H1 (cell line): Measurements from ENCODE around the gene SYCE1L. TPM values are rescaled to one million over a fixed set of nuclear protein-coding genes. Genes with fewer than 3 reads are reported as not detected.

Experiments used
- CTCF ChIA-PET: fragments of 300-600 bp; sonication (Branson Sonifier 250); formaldehyde crosslinking; loops from one replicate; lab custom pipeline; 2021; ENCODE audit not compliant: partially characterized antibody; lab: Charles Lee
- POLR2A ChIA-PET: fragments of 300-600 bp; sonication (Branson Sonifier 250); formaldehyde crosslinking; loops from one replicate; lab custom pipeline; 2021; ENCODE audit warnings: inconsistent platforms; ENCODE audit not compliant: partially characterized antibody; lab: Charles Lee
- DNase-seq, 2 experiments: peaks; one replicate each; pipeline versions ENCODE4 v3.0.0 to v3.0.0-alpha.2; 2010 to 2022; ENCODE audit warnings: low spot score in 2 of 2, low read depth in 1 of 2, mixed read lengths in 1 of 2
- FAIRE-seq: peaks from 2 replicates; lab custom pipeline; 2011; peaks lifted over from hg19 to GRCh38; lab: Jason Lieb, UNC
- H2AFZ ChIP-seq: 2 replicates; pipeline ENCODE4 v1.8.1; 2012; ENCODE audit warnings: low read length, inconsistent platforms
- H2AK5ac ChIP-seq: 2 replicates; pipeline ENCODE4 v1.6.1; 2013; ENCODE audit warnings: low read depth, low read length
- H2BK120ac ChIP-seq: replicated peaks from 2 replicates; pipeline ENCODE3; 2013; ENCODE audit warnings: low read depth, low read length, inconsistent platforms
- H2BK12ac ChIP-seq: 2 replicates; pipeline ENCODE4 v1.6.1; 2013; ENCODE audit warnings: low read depth, low read length
- H2BK15ac ChIP-seq: 2 replicates; pipeline ENCODE4 v1.6.1; 2013; ENCODE audit warnings: low read length
- H2BK20ac ChIP-seq: 2 replicates; pipeline ENCODE4 v1.6.1; 2013; ENCODE audit warnings: low read length
- H2BK5ac ChIP-seq: 2 replicates; pipeline ENCODE4 v1.6.1; 2013; ENCODE audit warnings: low read depth, low read length
- H3K14ac ChIP-seq: 2 replicates; pipeline ENCODE4 v1.6.1; 2013; ENCODE audit warnings: inconsistent platforms; ENCODE audit not compliant: insufficient read length
- H3K18ac ChIP-seq: 2 replicates; pipeline ENCODE4 v1.6.1; 2013; ENCODE audit warnings: low read length; ENCODE audit errors: extremely low read depth
- H3K23ac ChIP-seq: 2 replicates; pipeline ENCODE4 v1.6.1; 2013; ENCODE audit warnings: inconsistent platforms; ENCODE audit not compliant: insufficient read length
- H3K23me2 ChIP-seq: 2 replicates; pipeline ENCODE4 v1.6.1; 2013; ENCODE audit warnings: low read depth, low read length
- H3K27ac ChIP-seq: 2 replicates; pipeline ENCODE4 v1.6.1; 2011; ENCODE audit warnings: low read depth, low read length, inconsistent platforms
- H3K27me3 ChIP-seq, 4 experiments: replicated peaks in 1 of 4; 1 replicate in 1 of 4; 2 replicates in 3 of 4; pipeline versions ENCODE4 v1.6.1 to v1.8.1; 2011 to 2013; ENCODE audit warnings: low read length in 3 of 4, mild to moderate bottlenecking in 3 of 4, inconsistent platforms in 2 of 4, mixed read lengths in 2 of 4, moderate library complexity in 1 of 4; ENCODE audit not compliant: control insufficient read depth in 3 of 4, insufficient read depth in 3 of 4; ENCODE audit errors: extremely low read depth in 1 of 4
- H3K36me3 ChIP-seq, 4 experiments: 2 replicates each; pipeline versions ENCODE4 v1.6.1 to v1.8.1; 2011 to 2013; ENCODE audit warnings: mild to moderate bottlenecking in 4 of 4, low read length in 3 of 4, moderate library complexity in 2 of 4, control low read depth in 1 of 4, inconsistent platforms in 1 of 4; ENCODE audit not compliant: insufficient read depth in 4 of 4, control insufficient read depth in 2 of 4
- H3K4ac ChIP-seq: replicated peaks from 2 replicates; pipeline ENCODE3; 2013; ENCODE audit warnings: low read length, low read depth, mixed read lengths, inconsistent platforms; ENCODE audit not compliant: insufficient read length
- H3K4me1 ChIP-seq, 4 experiments: replicated peaks in 1 of 4; 1 replicate in 1 of 4; 2 replicates in 3 of 4; pipeline versions ENCODE4 v1.6.1 to v1.8.1; 2011 to 2013; ENCODE audit warnings: low read length in 3 of 4, inconsistent platforms in 2 of 4, mixed read lengths in 1 of 4; ENCODE audit not compliant: insufficient read depth in 4 of 4, control insufficient read depth in 3 of 4
- H3K4me2 ChIP-seq, 2 experiments: 2 replicates each; pipeline versions ENCODE4 v1.6.1 to v1.8.1; 2011 to 2013; ENCODE audit warnings: low read depth in 2 of 2, low read length in 2 of 2, control low read depth in 1 of 2, inconsistent platforms in 1 of 2, mild to moderate bottlenecking in 1 of 2; ENCODE audit not compliant: insufficient read depth in 1 of 2
- H3K4me3 ChIP-seq, 4 experiments: fragments of 200-600, 300-600 bp in 1 of 4; sonication (generic), shearing (Covaris generic), sonication (Bioruptor Twin) in 1 of 4; 2 replicates each; pipeline versions ENCODE4 v1.5.1 to v1.8.1; 2011 to 2016; ENCODE audit warnings: low read length in 4 of 4, low read depth in 3 of 4, control low read depth in 2 of 4, inconsistent platforms in 2 of 4, mild to moderate bottlenecking in 2 of 4, mixed read lengths in 1 of 4, moderate library complexity in 1 of 4; ENCODE audit not compliant: insufficient read depth in 2 of 4; ENCODE audit errors: extremely low read depth in 1 of 4
- H3K56ac ChIP-seq: replicated peaks from 2 replicates; pipeline ENCODE3; 2013; ENCODE audit warnings: low read depth, mild to moderate bottlenecking, mixed read lengths, low read length, inconsistent platforms; ENCODE audit not compliant: insufficient read length
- H3K79me1 ChIP-seq: 2 replicates; pipeline ENCODE4 v1.6.1; 2013; ENCODE audit warnings: low read depth, low read length, control low read depth
- H3K79me2 ChIP-seq, 2 experiments: 2 replicates each; pipeline versions ENCODE4 v1.6.1 to v1.8.1; 2012 to 2013; ENCODE audit warnings: low read length in 2 of 2, mild to moderate bottlenecking in 2 of 2, inconsistent platforms in 1 of 2; ENCODE audit not compliant: insufficient read depth in 2 of 2, control insufficient read depth in 1 of 2
- H3K9ac ChIP-seq, 4 experiments: replicated peaks in 1 of 4; 1 replicate in 1 of 4; 2 replicates in 3 of 4; pipeline versions ENCODE4 v1.6.1 to v1.8.1; 2011 to 2013; ENCODE audit warnings: low read depth in 3 of 4, low read length in 3 of 4, control low read depth in 2 of 4, mild to moderate bottlenecking in 2 of 4, moderate library complexity in 2 of 4, inconsistent platforms in 1 of 4; ENCODE audit errors: extremely low read depth in 1 of 4
- H3K9me3 ChIP-seq, 2 experiments: 2 replicates each; pipeline versions ENCODE4 v1.6.1 to v1.8.1; 2012 to 2013; ENCODE audit warnings: mild to moderate bottlenecking in 2 of 2, moderate library complexity in 2 of 2, control low read depth in 1 of 2, inconsistent platforms in 1 of 2, low read depth in 1 of 2, low read length in 1 of 2, mixed read lengths in 1 of 2; ENCODE audit not compliant: insufficient read depth in 2 of 2
- H4K20me1 ChIP-seq, 2 experiments: replicated peaks in 1 of 2; 2 replicates each; pipeline versions ENCODE3 to v1.8.1; 2011 to 2013; ENCODE audit warnings: inconsistent platforms in 2 of 2, low read length in 2 of 2, mild to moderate bottlenecking in 1 of 2; ENCODE audit not compliant: insufficient read depth in 2 of 2, control insufficient read depth in 1 of 2
- H4K5ac ChIP-seq: 2 replicates; pipeline ENCODE4 v1.6.1; 2013; ENCODE audit warnings: low read length, low read depth, mixed read lengths, inconsistent platforms; ENCODE audit not compliant: insufficient read length
- H4K8ac ChIP-seq: 2 replicates; pipeline ENCODE4 v1.8.0; 2013; ENCODE audit warnings: mild to moderate bottlenecking, moderate library complexity, low read length, inconsistent platforms; ENCODE audit not compliant: insufficient read depth; ENCODE audit errors: extremely low read depth
- H4K91ac ChIP-seq: replicated peaks from 2 replicates; pipeline ENCODE3; 2013; ENCODE audit warnings: low read length, mixed read lengths, inconsistent platforms; ENCODE audit not compliant: insufficient read length
- CTBP2 ChIP-seq: IDR thresholded peaks from 2 replicates; pipeline ENCODE4 v1.7.0; 2011; ENCODE audit warnings: borderline replicate concordance, mild to moderate bottlenecking, moderate library complexity, mixed read lengths, low read length; ENCODE audit not compliant: insufficient read depth, insufficient read length
- SIN3A ChIP-seq, 2 experiments: IDR thresholded peaks in 1 of 2; conservative IDR thresholded peaks in 1 of 2; 2 replicates each; pipeline ENCODE4 v1.6.1; 2011 to 2012; ENCODE audit warnings: low read length in 2 of 2, improper control_type of control experiment in 1 of 2, low read depth in 1 of 2, mild to moderate bottlenecking in 1 of 2
- TCF12 ChIP-seq: IDR thresholded peaks from 2 replicates; pipeline ENCODE4 v1.6.1; 2011; ENCODE audit warnings: low read depth, mild to moderate bottlenecking, low read length
- WGBS, 2 experiments: shearing (Covaris generic) in 1 of 2; methylation state at CpG; one replicate each; pipeline versions ENCODE4 v1.1.6 to v1.1.7; 2013 to 2015; ENCODE audit warnings: low lambda C conversion rate in 2 of 2, mixed read lengths in 2 of 2, inconsistent platforms in 1 of 2, low coverage in 1 of 2, missing lambda C conversion rate in 1 of 2; ENCODE audit not compliant: insufficient replicate concordance in 2 of 2, insufficient coverage in 1 of 2, insufficient read length in 1 of 2; ENCODE audit errors: extremely low coverage in 1 of 2, missing lambda C conversion rate in 1 of 2; 5-methylcytosine and 5-hydroxymethylcytosine counted together
- polyA plus RNA-seq, 7 experiments: library from polyadenylated mRNA; depleted of rRNA in 3 of 7; stranded (reverse) in 5 of 7; unstranded in 2 of 7; fragments of >200 nt in 5 of 7; fragments of 200-250 nt in 2 of 7; gene quantifications; 1 replicate in 5 of 7; 2 replicates in 1 of 7; 4 replicates in 1 of 7; pipeline versions ENCODE4 v1.2.1 to v1.2.3, GENCODE V29; 2011 to 2013; ENCODE audit warnings: missing spikeins in 2 of 7, mixed read lengths in 2 of 7
- total RNA-seq: library from RNA; stranded (reverse); fragmentation: NEBNext Ultra II Directional; extraction: Animal tissue kit (Norgen Biotek cat#: 25700); gene quantifications from 2 replicates; pipeline ENCODE4 v1.2.1, GENCODE V29; 2021
- TF ChIP-seq, protein P1 (sequence below): IDR thresholded peaks from 2 replicates; pipeline ENCODE4 v1.6.1; 2012; ENCODE audit warnings: inconsistent platforms

The SYCE1L gene
- total and polyA plus RNA-seq, 2 of the 8 experiments (the other 6 are each of a cell fraction or from before 2014, with no cell fraction given): 5.8 to 6.8 TPM

DNA sequence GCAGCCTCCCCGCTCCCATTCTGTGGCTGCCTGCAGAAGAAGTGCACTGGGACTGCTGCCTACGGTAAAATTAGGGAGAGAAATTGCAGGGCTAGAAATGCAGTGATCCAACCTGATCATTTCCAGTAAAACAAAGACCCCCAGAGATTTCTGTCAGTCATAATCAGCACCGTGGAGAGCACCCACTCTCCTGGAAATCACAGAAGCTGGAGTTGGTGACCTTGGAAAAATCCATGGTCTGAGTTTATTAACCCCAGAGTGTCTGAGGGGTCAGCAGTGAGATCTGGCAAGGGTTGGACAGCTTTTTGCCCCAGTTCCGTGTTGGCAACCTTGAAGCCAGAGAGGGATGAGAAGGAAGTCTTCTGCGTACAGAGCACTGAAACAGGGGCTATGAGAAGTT lies 7.8 kb downstream of the SYCE1L start:
- Histone ChIP-seq H3K9ac (no peak overlapping the region), H3K36me3 (no peaks in the 10 kb centered on the region), H3K4me3 (no peak overlapping the region), H3K4me2 (no peak overlapping the region), H3K18ac (no peak overlapping the region), H3K23ac (no peak overlapping the region), H3K23me2 (peaks cover 4% of the 10 kb centered on the region; the same call in 1 of the 2 replicates), H2BK120ac (no peak overlapping the region), H2BK12ac (no peak overlapping the region), H2BK5ac (no peak overlapping the region), H3K4me1 (peaks cover 12 to 20% (median 14%) of the 10 kb centered on the region in 4 experiments), H3K9me3 (no peaks in the 10 kb centered on the region), H2AFZ (no peak overlapping the region), H3K14ac (no peak overlapping the region), H3K27me3 (no peaks in the 10 kb centered on the region; a peak in 1 of 7 replicates), H4K5ac (no peak overlapping the region), H3K27ac (no peak overlapping the region), H2BK20ac (no peak overlapping the region), H4K20me1 (no peaks in the 10 kb centered on the region), H2BK15ac (no peak overlapping the region), H2AK5ac (no peak overlapping the region), H4K8ac (no peak overlapping the region), H3K79me2 (no peaks in the 10 kb centered on the region), H3K56ac (no peak overlapping the region), H3K79me1 (no peaks in the 10 kb centered on the region), H4K91ac (peak overlapping the region; percentile 30), H3K4ac (no peak overlapping the region)
- TF ChIP-seq TCF12 (no peak), CTBP2 (no peak), SIN3A (conservative IDR thresholded peaks at IDR 0.05 in 1 of 2, IDR thresholded peaks at IDR 0.05 in 1 of 2; ENCODE audit: low read depth in 1 of 2, low read length in 2 of 2) (peak in 1 of 2 experiments; percentile 36; a peak in 1 of 4 replicates)
- TF ChIP-seq, protein P1, sequence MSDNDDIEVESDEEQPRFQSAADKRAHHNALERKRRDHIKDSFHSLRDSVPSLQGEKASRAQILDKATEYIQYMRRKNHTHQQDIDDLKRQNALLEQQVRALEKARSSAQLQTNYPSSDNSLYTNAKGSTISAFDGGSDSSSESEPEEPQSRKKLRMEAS: no peak
- CTCF ChIA-PET: interaction anchor here (1.3 kb wide), 1 partner anchor 9 kb away, joined by 5 read pairs; no protein-coding TSS in a partner anchor
- WGBS, 2 experiments: 76% methylated on average over 5 of the region's 5 CpGs; no CpG with 5 or more reads in 1 of the 2 experiments
- FAIRE-seq: no peak
- DNase-seq: no peak
- POLR2A ChIA-PET: interaction anchor here (1.0 to 2.8 kb wide), 3 partner anchors 10 to 16 kb away, joined by 3 to 9 read pairs (median 4); partner anchors contain the start of gene MON1B
